ENCODE results near the gene TSPEAR. TPM values are rescaled to one million over a fixed set of nuclear protein-coding genes. Genes with fewer than 3 reads are reported as not detected.
"Not testable (repeated sequence)": the region's sequence is repeated elsewhere in the genome, so short reads cannot be mapped to it uniquely, and the experiment has no call there.

Gene TSPEAR
- total RNA-seq, 1 experiment from 2014 or later = not detected

DNA sequence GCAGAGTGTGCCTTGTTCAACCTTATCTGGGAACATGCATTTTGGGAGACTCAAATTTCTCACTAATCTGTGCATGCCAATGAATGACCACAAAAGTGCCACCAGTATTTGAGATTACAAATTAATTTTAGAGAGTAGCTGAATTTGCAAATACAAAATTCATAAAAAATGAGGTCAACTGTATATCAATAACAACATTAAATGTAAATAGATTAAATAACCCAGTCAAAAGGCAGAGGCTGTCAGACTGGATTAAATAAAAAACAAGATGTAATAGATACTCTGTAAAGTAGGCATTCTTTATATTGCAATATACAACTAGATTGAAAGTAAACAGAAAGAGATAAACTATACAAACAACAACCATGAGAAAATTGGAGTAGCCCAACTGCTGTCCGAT lies 147.3 kb downstream of the TSPEAR start:
- DNase-seq (ENCODE audit: low read depth, low spot score) = no peak
- in situ Hi-C loops (cut with HindIII; ENCODE audit: low pct_unique_long_range_greater_than_20kb, low sequenced_read_pairs) = no loop called here

DNA sequence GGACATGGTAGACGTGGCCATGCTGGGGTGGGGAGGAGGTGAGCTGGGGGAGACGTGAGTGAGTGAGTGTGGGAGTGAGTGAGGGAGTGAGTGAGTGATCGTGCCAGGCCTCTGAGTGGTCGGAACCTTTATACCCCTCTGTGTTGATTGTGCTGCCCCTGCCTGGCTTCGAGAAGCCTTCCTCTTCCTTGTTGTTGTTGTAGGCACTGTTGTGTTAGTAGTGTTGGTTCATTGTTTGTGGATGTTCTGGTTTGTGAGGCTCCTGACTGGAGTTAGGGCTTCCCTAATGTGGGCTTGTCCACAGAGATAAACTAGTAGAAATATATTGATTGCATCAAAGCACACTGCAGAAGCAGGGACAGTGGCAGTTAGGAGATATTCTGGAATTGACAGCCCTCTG lies 152.7 kb downstream of the TSPEAR start, which contains the start of gene KRTAP10-3:
KRTAP10-3 (minus strand) TSS at position 101 of the 400 bp plus-strand sequence; CDS start at position 21, 80 bp downstream.
- no peak for DNase-seq (ENCODE audit: low read depth, low spot score)
- in situ Hi-C loops (cut with HindIII; ENCODE audit: low pct_unique_long_range_greater_than_20kb, low sequenced_read_pairs) = no loop called here

DNA sequence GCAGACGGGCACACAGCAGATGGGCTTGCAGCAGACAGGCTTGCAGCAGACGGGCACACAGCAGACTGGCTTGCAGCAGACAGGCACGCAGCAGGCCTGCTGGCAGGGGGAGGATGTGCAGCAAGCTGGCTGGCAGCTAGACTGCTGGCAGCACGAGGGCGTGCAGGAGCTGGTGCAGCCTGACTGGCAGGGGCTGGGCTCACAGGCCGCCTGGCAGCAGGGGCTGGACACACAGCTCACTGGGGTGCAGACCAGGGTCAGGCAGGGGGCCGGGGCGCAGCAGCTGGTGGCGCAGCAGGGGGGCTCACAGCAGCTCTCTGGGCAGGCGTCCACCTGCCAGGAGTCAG lies 153.1 kb downstream of the TSPEAR start:
- in situ Hi-C loops (cut with HindIII; ENCODE audit: low pct_unique_long_range_greater_than_20kb, low sequenced_read_pairs) = not testable (repeated sequence)

GRCh38 chr21:44557491-44558328 lies 153.7 kb downstream of the TSPEAR start:
- in situ Hi-C loops (cut with HindIII; ENCODE audit: low pct_unique_long_range_greater_than_20kb, low sequenced_read_pairs) = no loop called here
- DNase-seq (ENCODE audit: low read depth, low spot score) = no peak

More for the DNA sequence above, 153.1 kb downstream of the TSPEAR start:
- not testable (repeated sequence) for DNase-seq (ENCODE audit: low read depth, low spot score)

- in situ Hi-C loops (cut with HindIII; ENCODE audit: low pct_unique_long_range_greater_than_20kb, low sequenced_read_pairs) = no loop called here
- DNase-seq (ENCODE audit: low read depth, low spot score) = no peak
Measured at GRCh38 chr21:44556879-44557278, 154.5 kb downstream of the TSPEAR start.

DNA sequence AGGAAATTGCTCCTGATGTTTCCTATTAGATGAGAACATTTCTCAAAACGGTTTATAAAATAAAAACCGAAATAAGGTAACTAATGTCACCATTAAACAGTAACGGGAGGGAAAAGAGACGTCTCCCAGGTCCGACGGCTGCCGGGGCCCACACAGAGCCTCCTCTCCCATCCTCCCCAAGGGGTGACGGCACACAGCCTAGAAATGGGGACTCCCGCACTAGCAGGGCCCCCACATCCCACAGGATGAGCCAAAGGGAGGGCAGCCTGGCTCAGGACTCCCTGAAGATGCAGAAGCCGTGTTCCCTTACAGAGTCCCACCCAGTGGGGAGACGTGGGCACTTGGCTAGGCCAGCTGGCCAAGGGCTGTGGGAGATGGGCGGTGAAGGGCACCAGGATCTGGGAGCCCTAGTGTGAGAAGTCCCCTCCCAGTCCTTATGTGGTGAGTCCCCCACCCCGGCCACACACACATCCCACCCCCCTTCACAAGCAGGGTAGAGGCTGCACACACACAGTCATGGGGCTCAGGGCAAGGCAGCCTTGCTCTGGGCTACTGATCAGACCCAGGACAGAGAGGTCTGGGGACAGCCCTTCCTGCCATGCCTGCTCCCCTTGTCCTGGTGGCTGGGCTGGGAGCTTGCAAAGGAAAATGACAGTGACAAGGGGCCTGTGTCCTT lies 156.0 kb downstream of the TSPEAR start:
- in situ Hi-C loops (cut with HindIII; ENCODE audit: low pct_unique_long_range_greater_than_20kb, low sequenced_read_pairs) = no loop called here
- no peak for DNase-seq (ENCODE audit: low read depth, low spot score)

DNA sequence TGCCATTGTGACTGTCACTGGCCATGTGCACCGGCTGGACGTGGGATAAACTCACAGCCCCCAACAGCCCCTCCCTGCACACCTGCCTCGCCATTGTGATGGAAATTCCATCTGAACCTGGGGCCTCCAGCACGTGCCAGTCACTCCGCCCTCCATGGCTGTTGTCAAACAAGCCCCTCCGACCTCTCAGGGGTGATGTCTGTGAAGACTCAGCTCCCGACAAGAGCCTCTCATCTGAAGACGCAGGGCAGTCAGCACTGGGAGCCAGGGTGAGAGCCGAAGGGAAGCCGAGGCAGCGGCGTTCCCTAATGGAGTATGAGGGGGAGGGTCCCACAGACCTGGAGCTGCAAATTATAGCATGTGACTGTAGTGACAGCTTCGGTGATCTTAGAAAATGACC lies 158.7 kb downstream of the TSPEAR start:
- in situ Hi-C loops (cut with HindIII; ENCODE audit: low pct_unique_long_range_greater_than_20kb, low sequenced_read_pairs) = no loop called here
- DNase-seq (ENCODE audit: low read depth, low spot score) = no peak

- in situ Hi-C loops (cut with HindIII; ENCODE audit: low pct_unique_long_range_greater_than_20kb, low sequenced_read_pairs) = no loop called here
- DNase-seq (ENCODE audit: low read depth, low spot score) = no peak
Measured at GRCh38 chr21:44552136-44552535, 159.2 kb downstream of the TSPEAR start.

DNA sequence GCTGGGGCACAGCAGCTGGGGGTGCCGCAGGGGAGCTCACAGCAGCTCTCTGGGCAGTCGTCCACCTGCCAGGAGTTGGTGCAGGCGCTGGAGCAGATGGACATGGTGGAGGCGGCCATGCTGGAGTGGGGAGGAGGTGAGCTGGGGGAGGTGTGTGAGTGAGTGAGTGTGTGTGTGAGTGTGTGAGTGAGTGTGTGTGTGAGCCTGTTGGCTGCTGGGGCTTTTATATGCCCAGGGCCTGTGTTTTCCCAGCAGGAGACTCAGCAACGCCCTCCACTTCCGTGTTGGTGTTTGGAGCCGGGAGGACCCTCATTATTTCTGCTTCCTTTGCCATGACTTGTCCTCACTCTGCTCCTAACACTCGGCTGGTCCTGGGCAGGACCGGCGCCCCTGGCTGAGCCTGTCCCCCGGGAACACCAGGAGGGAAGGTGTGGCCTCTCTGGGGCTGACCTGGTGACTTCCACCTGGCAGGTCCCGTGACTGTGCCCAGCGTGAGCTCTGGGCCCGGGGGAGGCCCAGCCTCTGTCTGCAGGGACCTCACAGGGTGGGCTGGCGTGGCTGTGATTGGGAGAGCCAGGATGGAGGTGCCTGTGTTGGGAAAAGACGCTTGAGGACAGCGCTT lies 159.9 kb downstream of the TSPEAR start, which contains the start of gene KRTAP10-2:
KRTAP10-2 (minus strand) TSS at position 166 of the 622 bp plus-strand sequence; CDS start at position 119, 47 bp downstream.
- in situ Hi-C loops (cut with HindIII; ENCODE audit: low pct_unique_long_range_greater_than_20kb, low sequenced_read_pairs) = no loop called here
- no peak for DNase-seq (ENCODE audit: low read depth, low spot score)

- in situ Hi-C loops (cut with HindIII; ENCODE audit: low pct_unique_long_range_greater_than_20kb, low sequenced_read_pairs) = no loop called here
- DNase-seq (ENCODE audit: low read depth, low spot score) = no peak
Measured at GRCh38 chr21:44550807-44551206, 160.6 kb downstream of the TSPEAR start.

DNA sequence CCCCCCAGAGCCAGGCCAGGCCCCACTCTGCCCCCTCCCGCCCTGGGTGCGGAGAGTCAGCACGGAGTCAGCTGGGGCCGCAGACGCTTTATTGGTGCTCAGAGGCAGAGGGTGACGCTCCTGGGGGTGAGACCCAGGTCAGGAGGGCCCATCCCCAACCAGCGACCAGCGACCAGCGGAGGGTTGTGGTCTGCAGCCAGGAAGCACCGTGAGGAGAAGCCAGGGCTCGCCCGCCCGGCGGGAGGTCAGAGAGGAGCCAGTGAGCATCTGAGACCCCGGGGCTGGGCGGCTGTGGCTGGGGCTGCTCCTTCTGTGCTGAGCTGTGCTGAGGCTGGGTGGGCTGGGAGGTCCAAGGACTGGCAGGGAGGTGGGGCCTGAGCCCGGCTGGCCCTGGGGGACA lies 161.1 kb downstream of the TSPEAR start:
- DNase-seq (ENCODE audit: low read depth, low spot score); in situ Hi-C loops (cut with HindIII; ENCODE audit: low pct_unique_long_range_greater_than_20kb, low sequenced_read_pairs): not testable (repeated sequence)

- in situ Hi-C loops (cut with HindIII; ENCODE audit: low pct_unique_long_range_greater_than_20kb, low sequenced_read_pairs) = no loop called here
- no peak for DNase-seq (ENCODE audit: low read depth, low spot score)
Measured at GRCh38 chr21:44549525-44550211, 161.7 kb downstream of the TSPEAR start.

DNA sequence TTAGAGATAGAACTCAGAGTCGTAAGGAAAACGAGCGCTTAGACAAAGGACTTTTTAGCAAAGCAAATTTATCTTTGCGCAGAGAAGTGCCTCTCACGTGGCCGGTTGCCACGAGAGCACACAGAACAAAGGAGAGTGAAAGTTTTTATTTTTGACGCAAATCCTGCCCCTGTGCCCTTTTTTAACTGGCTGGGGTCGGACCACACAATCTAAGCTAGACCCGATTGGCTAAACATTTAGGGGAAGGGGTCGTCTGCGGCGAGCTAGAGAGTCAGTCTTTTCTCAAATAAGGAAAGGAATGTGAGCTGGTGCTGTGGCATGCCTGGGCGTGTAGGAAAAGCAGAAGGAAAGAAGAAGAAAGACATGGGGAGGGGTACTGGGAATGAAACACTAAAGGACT lies 162.4 kb downstream of the TSPEAR start:
- in situ Hi-C loops (cut with HindIII; ENCODE audit: low pct_unique_long_range_greater_than_20kb, low sequenced_read_pairs) = no loop called here

DNA sequence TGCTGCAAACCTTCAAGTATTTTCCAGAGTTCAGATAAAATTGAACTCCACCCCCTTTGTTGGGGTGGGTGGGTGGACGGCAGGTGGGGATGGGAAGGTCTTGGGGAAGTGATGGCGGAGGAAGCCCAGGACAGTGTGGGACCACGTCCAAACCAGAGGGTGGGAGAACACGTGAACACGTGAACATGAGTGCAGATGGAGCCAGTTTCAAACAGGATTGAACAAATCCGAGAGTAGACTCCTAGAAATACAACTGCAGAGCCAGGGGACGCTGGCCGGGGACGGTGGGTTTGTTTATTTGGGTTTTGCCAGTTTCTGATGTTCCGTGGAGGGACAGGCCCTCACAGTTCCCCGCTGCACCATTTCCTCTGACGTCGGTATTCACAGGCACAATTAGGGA lies 163.0 kb downstream of the TSPEAR start:
- DNase-seq (ENCODE audit: low read depth, low spot score) = no peak
- in situ Hi-C loops (cut with HindIII; ENCODE audit: low pct_unique_long_range_greater_than_20kb, low sequenced_read_pairs) = no loop called here

More for the DNA sequence above, 162.4 kb downstream of the TSPEAR start:
- DNase-seq (ENCODE audit: low read depth, low spot score) = no peak

- no peak for DNase-seq (ENCODE audit: low read depth, low spot score)
- in situ Hi-C loops (cut with HindIII; ENCODE audit: low pct_unique_long_range_greater_than_20kb, low sequenced_read_pairs) = no loop called here
Measured at GRCh38 chr21:44547656-44548331, 163.6 kb downstream of the TSPEAR start.

DNA sequence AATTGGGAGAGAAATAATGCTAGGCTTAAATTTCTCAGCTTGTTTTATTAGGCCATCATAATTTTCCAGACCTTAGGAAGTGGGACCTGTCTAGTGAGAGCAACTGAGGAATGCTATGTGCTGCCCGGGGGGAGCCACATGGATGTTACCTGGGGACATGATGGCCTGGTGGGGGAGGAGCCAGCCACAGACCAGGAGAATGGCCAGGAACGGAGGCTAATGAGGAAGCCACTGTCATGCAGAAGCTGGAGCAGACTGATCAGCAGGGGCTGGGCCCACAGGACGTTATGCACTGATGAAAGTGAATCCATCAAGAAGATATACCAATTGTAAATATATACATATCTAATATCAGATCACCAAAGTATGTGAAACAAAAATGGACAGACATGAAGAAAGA lies 166.8 kb downstream of the TSPEAR start:
- in situ Hi-C loops (cut with HindIII; ENCODE audit: low pct_unique_long_range_greater_than_20kb, low sequenced_read_pairs) = no loop called here
- no peak for DNase-seq (ENCODE audit: low read depth, low spot score)

- DNase-seq (ENCODE audit: low read depth, low spot score) = no peak
- in situ Hi-C loops (cut with HindIII; ENCODE audit: low pct_unique_long_range_greater_than_20kb, low sequenced_read_pairs) = no loop called here
Measured at GRCh38 chr21:44542716-44543115, 168.7 kb downstream of the TSPEAR start.
